Measurements from ENCODE around the gene GCFC2.

DNA sequence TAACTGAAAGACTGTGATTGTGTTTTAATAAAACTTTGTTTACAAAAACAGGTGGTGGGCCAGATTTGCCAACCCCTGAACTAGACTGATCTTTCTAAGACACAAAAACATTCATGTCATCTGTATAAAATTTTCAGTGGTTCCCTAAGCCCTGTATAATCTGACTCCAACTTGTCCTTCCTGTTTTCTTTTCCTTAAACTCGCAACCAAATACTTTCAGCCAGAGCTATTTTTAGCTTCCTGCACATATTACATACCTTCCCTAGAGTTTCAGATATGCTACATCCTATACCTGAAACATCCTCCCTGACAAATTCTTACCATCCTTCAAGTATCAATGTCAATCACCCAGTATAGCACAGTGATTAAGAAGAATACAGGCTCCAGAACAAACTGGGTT lies 4.8 kb downstream of the GCFC2 start:
- TF ChIP-seq CTCF (IDR thresholded peaks at IDR 0.05; ENCODE audit: low read depth, low read length) (no peak), EZH2phosphoT487 (IDR thresholded peaks at IDR 0.05; ENCODE audit: low read depth) (no peak)

Measured in OCI-LY3 (cell line).